ENCODE measurements around the gene CD164L2. TPM values are rescaled to one million over a fixed set of nuclear protein-coding genes. Genes with fewer than 3 reads are reported as not detected.

Gene CD164L2
- total and polyA plus RNA-seq, 4 donors = 0.15 to 2.8 (median 0.29) TPM; not detected in 1

GRCh38 chr1:27351541-27352107 lies 31.5 kb downstream of the CD164L2 start:
- Histone ChIP-seq H3K27ac (ENCODE audit: low read depth, low read length) (no peak overlapping the region), H3K9me3 (ENCODE audit: control insufficient read depth, insufficient read depth, low read length) (no peaks in the 10 kb centered on the region), H3K36me3 (ENCODE audit: control insufficient read depth, insufficient read depth, low read length) (peaks cover 19% of the 10 kb centered on the region), H3K4me3 (ENCODE audit: low read depth, low read length) (no peak overlapping the region), H3K4me1 (ENCODE audit: control insufficient read depth, insufficient read depth, low read length) (peaks cover 28% of the 10 kb centered on the region), H3K27me3 (ENCODE audit: control insufficient read depth, insufficient read depth, low read length) (peaks cover 41% of the 10 kb centered on the region)
- WGBS (ENCODE audit: insufficient coverage) = 41% methylated on average over 6 of the region's 8 CpGs
- no peak for DNase-seq (ENCODE audit: low read depth in 4 of 6, low spot score in 6 of 6)

GRCh38 chr1:27350663-27351540 lies 32.2 kb downstream of the CD164L2 start:
- WGBS (ENCODE audit: insufficient coverage) = 10% methylated on average over 59 of the region's 62 CpGs
- peak overlapping the region; percentile 4 for H3K4me3 ChIP-seq (ENCODE audit: low read depth, low read length)
- no peaks in the 10 kb centered on the region for H3K9me3 ChIP-seq (ENCODE audit: control insufficient read depth, insufficient read depth, low read length)
- H3K27ac ChIP-seq (ENCODE audit: low read depth, low read length) = no peak overlapping the region
- peaks cover 28% of the 10 kb centered on the region for H3K4me1 ChIP-seq (ENCODE audit: control insufficient read depth, insufficient read depth, low read length)
- DNase-seq (ENCODE audit: low read depth in 4 of 6, low spot score in 6 of 6) = peak in 1 of 6 donors; percentile 48
- H3K27me3 ChIP-seq (ENCODE audit: control insufficient read depth, insufficient read depth, low read length) = peaks cover 37% of the 10 kb centered on the region
- H3K36me3 ChIP-seq (ENCODE audit: control insufficient read depth, insufficient read depth, low read length) = peaks cover 12% of the 10 kb centered on the region

- DNase-seq (ENCODE audit: low read depth in 4 of 6, low spot score in 6 of 6) = peak in 3 of 6 donors; percentile 25 to 79 (median 77)
- Histone ChIP-seq H3K9me3 (ENCODE audit: control insufficient read depth, insufficient read depth, low read length) (no peaks in the 10 kb centered on the region), H3K4me1 (ENCODE audit: control insufficient read depth, insufficient read depth, low read length) (peaks cover 28% of the 10 kb centered on the region), H3K36me3 (ENCODE audit: control insufficient read depth, insufficient read depth, low read length) (peaks cover 8% of the 10 kb centered on the region), H3K27me3 (ENCODE audit: control insufficient read depth, insufficient read depth, low read length) (peaks cover 37% of the 10 kb centered on the region), H3K27ac (ENCODE audit: low read depth, low read length) (no peak overlapping the region), H3K4me3 (ENCODE audit: low read depth, low read length) (peak overlapping the region; percentile 9)
- WGBS (ENCODE audit: insufficient coverage) = 2% methylated on average over 82 of the region's 84 CpGs
Measured at GRCh38 chr1:27349784-27350662, 33.1 kb downstream of the CD164L2 start.

GRCh38 chr1:27348861-27349783 lies 34.0 kb downstream of the CD164L2 start:
- H3K27me3 ChIP-seq (ENCODE audit: control insufficient read depth, insufficient read depth, low read length) = peaks cover 37% of the 10 kb centered on the region
- H3K4me3 ChIP-seq (ENCODE audit: low read depth, low read length) = peak overlapping the region; percentile 9
- H3K27ac ChIP-seq (ENCODE audit: low read depth, low read length) = no peak overlapping the region
- H3K36me3 ChIP-seq (ENCODE audit: control insufficient read depth, insufficient read depth, low read length) = peaks cover 8% of the 10 kb centered on the region
- peaks cover 28% of the 10 kb centered on the region for H3K4me1 ChIP-seq (ENCODE audit: control insufficient read depth, insufficient read depth, low read length)
- WGBS (ENCODE audit: insufficient coverage) = 2% methylated on average over 38 of the region's 51 CpGs
- no peaks in the 10 kb centered on the region for H3K9me3 ChIP-seq (ENCODE audit: control insufficient read depth, insufficient read depth, low read length)
- DNase-seq (ENCODE audit: low read depth in 4 of 6, low spot score in 6 of 6) = no peak

GRCh38 chr1:27346991-27347624 lies 36.0 kb downstream of the CD164L2 start:
- Histone ChIP-seq H3K9me3 (ENCODE audit: control insufficient read depth, insufficient read depth, low read length) (no peaks in the 10 kb centered on the region), H3K36me3 (ENCODE audit: control insufficient read depth, insufficient read depth, low read length) (peaks cover 7% of the 10 kb centered on the region), H3K4me1 (ENCODE audit: control insufficient read depth, insufficient read depth, low read length) (peaks cover 28% of the 10 kb centered on the region), H3K27ac (ENCODE audit: low read depth, low read length) (no peak overlapping the region), H3K27me3 (ENCODE audit: control insufficient read depth, insufficient read depth, low read length) (peaks cover 37% of the 10 kb centered on the region), H3K4me3 (ENCODE audit: low read depth, low read length) (no peak overlapping the region)
- no peak for DNase-seq (ENCODE audit: low read depth in 4 of 6, low spot score in 6 of 6)
- WGBS (ENCODE audit: insufficient coverage) = 91% methylated on average over 10 of the region's 14 CpGs

- DNase-seq (ENCODE audit: low read depth in 4 of 6, low spot score in 6 of 6) = no peak
- Histone ChIP-seq H3K4me3 (ENCODE audit: low read depth, low read length) (no peak overlapping the region), H3K27me3 (ENCODE audit: control insufficient read depth, insufficient read depth, low read length) (peaks cover 33% of the 10 kb centered on the region), H3K4me1 (ENCODE audit: control insufficient read depth, insufficient read depth, low read length) (peaks cover 24% of the 10 kb centered on the region), H3K36me3 (ENCODE audit: control insufficient read depth, insufficient read depth, low read length) (peaks cover 14% of the 10 kb centered on the region), H3K27ac (ENCODE audit: low read depth, low read length) (no peak overlapping the region), H3K9me3 (ENCODE audit: control insufficient read depth, insufficient read depth, low read length) (no peaks in the 10 kb centered on the region)
- 92% methylated on average over 3 of the region's 8 CpGs for WGBS (ENCODE audit: insufficient coverage)
Measured at GRCh38 chr1:27346357-27346756, 36.8 kb downstream of the CD164L2 start.

- no peak overlapping the region for H3K4me3 ChIP-seq (ENCODE audit: low read depth, low read length)
- H3K27me3 ChIP-seq (ENCODE audit: control insufficient read depth, insufficient read depth, low read length) = peaks cover 22% of the 10 kb centered on the region
- H3K36me3 ChIP-seq (ENCODE audit: control insufficient read depth, insufficient read depth, low read length) = peaks cover 15% of the 10 kb centered on the region
- H3K27ac ChIP-seq (ENCODE audit: low read depth, low read length) = no peak overlapping the region
- H3K9me3 ChIP-seq (ENCODE audit: control insufficient read depth, insufficient read depth, low read length) = no peaks in the 10 kb centered on the region
- H3K4me1 ChIP-seq (ENCODE audit: control insufficient read depth, insufficient read depth, low read length) = peaks cover 13% of the 10 kb centered on the region
- DNase-seq (ENCODE audit: low read depth in 4 of 6, low spot score in 6 of 6) = no peak
- 88% methylated on average over 12 of the region's 12 CpGs for WGBS (ENCODE audit: insufficient coverage)
Measured at GRCh38 chr1:27345272-27345671, 37.9 kb downstream of the CD164L2 start.

- 100% methylated on average over 2 of the region's 5 CpGs for WGBS (ENCODE audit: insufficient coverage)
- H3K4me3 ChIP-seq (ENCODE audit: low read depth, low read length) = no peak overlapping the region
- no peak overlapping the region for H3K27ac ChIP-seq (ENCODE audit: low read depth, low read length)
- no peaks in the 10 kb centered on the region for H3K9me3 ChIP-seq (ENCODE audit: control insufficient read depth, insufficient read depth, low read length)
- H3K36me3 ChIP-seq (ENCODE audit: control insufficient read depth, insufficient read depth, low read length) = peaks cover 24% of the 10 kb centered on the region
- peaks cover 6% of the 10 kb centered on the region for H3K27me3 ChIP-seq (ENCODE audit: control insufficient read depth, insufficient read depth, low read length)
- H3K4me1 ChIP-seq (ENCODE audit: control insufficient read depth, insufficient read depth, low read length) = no peaks in the 10 kb centered on the region
- no peak for DNase-seq (ENCODE audit: low read depth in 4 of 6, low spot score in 6 of 6)
Measured at GRCh38 chr1:27343639-27344025, 39.5 kb downstream of the CD164L2 start.

All from spinal cord (tissue), 10 donors.